Neural crest cell (in vitro differentiated cells): Measurements from ENCODE around the gene MTRR. TPM values are rescaled to one million over a fixed set of nuclear protein-coding genes. Genes with fewer than 3 reads are reported as not detected.
A peak's percentile ranks its signal among the peaks of the same experiment; 100 is the strongest.

Source experiments
- DNase-seq: peaks from one replicate; pipeline ENCODE4 v3.0.0; 2021; ENCODE audit warnings: low read depth, mixed read lengths, low spot score
- H3K27ac Mint-ChIP-seq: one replicate; pipeline ENCODE4 v1.8.0; 2021; ENCODE audit warnings: mild to moderate bottlenecking, mixed read lengths; ENCODE audit not compliant: unreplicated experiment
- H3K27me3 Mint-ChIP-seq: 2 replicates; pipeline ENCODE4 v1.8.0; 2021; ENCODE audit warnings: low read depth, mild to moderate bottlenecking, mixed read lengths
- H3K36me3 Mint-ChIP-seq: 2 replicates; pipeline ENCODE4 v1.8.0; 2021; ENCODE audit warnings: low read depth, mild to moderate bottlenecking, mixed read lengths
- H3K4me1 Mint-ChIP-seq: 2 replicates; pipeline ENCODE4 v1.8.0; 2021; ENCODE audit warnings: mixed read lengths
- H3K4me3 Mint-ChIP-seq: one replicate; pipeline ENCODE4 v1.8.0; 2021; ENCODE audit warnings: mild to moderate bottlenecking, mixed read lengths
- H3K9me3 Mint-ChIP-seq: 2 replicates; pipeline ENCODE4 v1.8.0; 2021; ENCODE audit warnings: mixed read lengths
- CTCF ChIP-seq: fragments of 200-600 bp; sonication (generic); conservative IDR thresholded peaks from 2 replicates; pipeline ENCODE4 v1.5.0; 2021; ENCODE audit warnings: antibody characterized with exemption, mild to moderate bottlenecking
- total RNA-seq: library from RNA; stranded (reverse); gene quantifications from 2 replicates; pipeline ENCODE4 v1.2.1, GENCODE V29; 2021

MTRR gene
- total RNA-seq, 1 donor from 2014 or later = 43.3 TPM

GRCh38 chr5:7845557-7845956 is 23.4 kb upstream of the MTRR start:
- Mint-ChIP-seq H3K4me1 (peaks cover 5% of the 10 kb centered on the region), H3K4me3 (no peak overlapping the region), H3K9me3 (peaks cover 7% of the 10 kb centered on the region), H3K36me3 (no peaks in the 10 kb centered on the region), H3K27me3 (peaks cover 26% of the 10 kb centered on the region), H3K27ac (no peak overlapping the region)
- TF ChIP-seq CTCF = no peak
- no peak for DNase-seq

DNA sequence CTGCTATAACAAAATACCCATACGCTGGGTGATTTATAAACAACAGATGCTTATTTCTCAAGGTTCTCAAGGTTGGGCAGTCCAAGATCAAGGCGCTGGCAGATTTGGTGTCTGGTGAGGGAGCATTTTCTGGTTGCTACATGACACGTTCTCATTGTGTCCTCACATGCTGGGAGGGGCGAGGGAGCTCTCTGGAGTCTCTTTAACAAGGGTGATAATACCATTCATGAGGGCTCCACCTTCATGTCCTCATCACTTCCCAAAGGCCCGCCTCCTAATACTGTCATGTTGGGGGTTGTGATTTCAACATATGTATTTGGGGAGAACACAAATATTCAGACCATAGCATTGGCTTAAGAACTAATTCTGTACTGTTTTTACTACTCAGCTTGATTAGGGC is 22.6 kb upstream of the MTRR start:
- no peak overlapping the region for H3K4me3 Mint-ChIP-seq
- H3K9me3 Mint-ChIP-seq = peaks cover under 1% of the 10 kb centered on the region
- H3K27ac Mint-ChIP-seq = no peak overlapping the region
- H3K27me3 Mint-ChIP-seq = peaks cover 26% of the 10 kb centered on the region
- peaks cover 8% of the 10 kb centered on the region for H3K4me1 Mint-ChIP-seq
- no peak for TF ChIP-seq CTCF
- DNase-seq = no peak
- H3K36me3 Mint-ChIP-seq = no peaks in the 10 kb centered on the region

DNA sequence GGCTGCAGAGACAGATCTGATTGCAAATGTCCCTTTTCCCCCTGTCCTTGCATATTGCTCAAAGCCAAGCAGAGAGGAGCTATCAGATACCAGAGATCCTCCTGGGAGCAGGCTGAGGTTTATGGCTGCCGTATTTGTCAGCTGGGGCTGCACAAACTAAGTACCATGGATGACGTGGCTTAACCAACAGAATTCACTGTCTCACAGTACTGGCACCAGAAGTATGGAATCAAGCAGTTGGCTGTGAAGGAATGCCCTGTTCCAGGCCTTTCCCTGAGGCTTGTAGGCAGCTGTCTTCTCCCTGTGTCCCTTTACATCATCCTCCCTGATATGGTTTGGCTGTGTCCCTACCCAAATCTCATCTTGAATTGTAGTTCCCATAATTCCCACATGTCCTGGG is 20.7 kb upstream of the MTRR start:
- Mint-ChIP-seq H3K27ac (no peak overlapping the region), H3K9me3 (no peaks in the 10 kb centered on the region), H3K4me3 (no peak overlapping the region), H3K27me3 (peaks cover 26% of the 10 kb centered on the region), H3K4me1 (peaks cover 8% of the 10 kb centered on the region), H3K36me3 (no peaks in the 10 kb centered on the region)
- DNase-seq = no peak
- no peak for TF ChIP-seq CTCF

GRCh38 chr5:7849681-7850394 is 19.1 kb upstream of the MTRR start:
- DNase-seq = peak; percentile 34
- Mint-ChIP-seq H3K4me3 (peak overlapping the region; percentile 94), H3K27me3 (peaks cover 22% of the 10 kb centered on the region), H3K9me3 (no peaks in the 10 kb centered on the region), H3K36me3 (peaks cover 2% of the 10 kb centered on the region), H3K4me1 (peaks cover 8% of the 10 kb centered on the region), H3K27ac (peak overlapping the region; percentile 27)
- TF ChIP-seq CTCF = peak; percentile 29

DNA sequence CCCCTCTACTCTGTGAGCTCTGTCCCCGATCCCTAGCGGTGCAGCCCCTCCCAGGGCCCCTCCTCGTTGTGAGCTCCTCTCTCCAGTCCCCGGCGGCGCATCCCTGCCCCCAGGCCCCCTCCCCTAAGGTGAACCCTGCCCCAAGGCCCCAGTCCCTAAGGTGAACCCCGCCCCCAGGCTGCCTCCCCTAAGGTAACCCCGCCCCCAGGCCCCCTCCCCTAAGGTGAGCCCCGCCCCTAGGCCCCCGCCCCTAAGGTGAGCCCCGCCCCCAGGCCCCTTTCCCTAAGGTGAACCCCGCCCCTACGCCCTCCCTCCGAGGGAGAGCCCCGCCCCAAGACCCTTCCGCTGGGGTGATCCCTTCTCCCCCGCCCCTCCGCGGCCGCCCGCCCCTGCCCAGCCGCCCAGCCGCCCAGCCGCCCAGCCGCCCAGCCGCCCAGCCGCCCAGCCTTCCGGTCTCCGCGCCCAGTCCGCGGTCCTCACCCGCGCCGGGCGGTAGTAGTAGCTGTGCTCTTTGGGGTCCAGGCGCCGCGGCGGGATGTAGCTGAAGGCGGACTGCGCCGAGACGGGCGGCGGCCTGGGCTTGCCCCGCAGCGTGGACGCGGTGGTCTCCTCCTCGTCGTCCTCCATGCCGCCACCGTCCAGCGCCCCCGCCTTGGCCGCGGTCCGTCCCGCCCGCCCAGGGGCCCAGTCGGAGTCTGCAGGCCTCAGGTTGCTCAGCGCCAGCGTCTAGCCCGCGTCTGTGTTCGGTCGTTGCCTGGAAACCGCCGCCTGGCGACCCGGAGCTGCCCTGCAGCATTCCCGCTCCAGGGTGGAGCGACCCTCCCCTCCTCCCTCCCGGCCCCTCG is 18.3 kb upstream of the MTRR start, which contains the start of gene CFAP90:
Gene CFAP90, minus strand, starts transcription at position 739 of the 845 bp plus-strand sequence. Its CDS starts 112 bp downstream, at position 627.
- Mint-ChIP-seq H3K36me3 (peaks cover 2% of the 10 kb centered on the region), H3K4me3 (peak within 1 kb of the TSS; percentile 94), H3K4me1 (peaks cover 8% of the 10 kb centered on the region), H3K27me3 (peaks cover 17% of the 10 kb centered on the region), H3K27ac (peak within 1 kb of the TSS; percentile 27), H3K9me3 (no peaks in the 10 kb centered on the region)
- peak; percentile 65 for DNase-seq
- TF ChIP-seq CTCF = peak; percentile 59
